GM13976 (cell line): ENCODE measurements around the gene STXBP2.

Source experiments
- DNase-seq: peaks from one replicate; pipeline ENCODE4 v3.0.0; 2012; ENCODE audit warnings: low spot score
- CTCF ChIP-seq: IDR thresholded peaks from 2 replicates; pipeline ENCODE4 v1.5.1; 2012; ENCODE audit warnings: borderline replicate concordance, mild to moderate bottlenecking; ENCODE audit not compliant: insufficient read depth; ENCODE audit errors: extremely low read depth, missing control alignments, control extremely low read depth
- in situ Hi-C: fragments of 300-500 bp; cut with MboI; formaldehyde crosslinking; loops from one replicate; pipeline ENCODE4 v1.12.0; 2022; ENCODE audit warnings: low sequenced_read_pairs, mixed read lengths, inconsistent platforms; ENCODE audit not compliant: unreplicated experiment

STXBP2 gene

GRCh38 chr19:7619671-7620441 lies 17.1 kb upstream of the STXBP2 start:
- TF ChIP-seq CTCF, result no peak
- DNase-seq, result no peak
- in situ Hi-C loops, result no loop called here

- in situ Hi-C loops, result no loop called here
- no peak for DNase-seq
- no peak for TF ChIP-seq CTCF
Observed at GRCh38 chr19:7620442-7621412, 16.2 kb upstream of the STXBP2 start.

GRCh38 chr19:7622933-7623685 lies 13.8 kb upstream of the STXBP2 start:
- no peak for DNase-seq
- in situ Hi-C loops, result no loop called here
- TF ChIP-seq CTCF, result no peak

- in situ Hi-C loops, result no loop called here
Observed at GRCh38 chr19:7623725-7624603, 12.9 kb upstream of the STXBP2 start.

GRCh38 chr19:7624810-7625209 lies 12.1 kb upstream of the STXBP2 start:
- DNase-seq, result no peak
- in situ Hi-C loops, result no loop called here
- TF ChIP-seq CTCF, result no peak

More at GRCh38 chr19:7623725-7624603, 12.9 kb upstream of the STXBP2 start:
- DNase-seq, result no peak
- TF ChIP-seq CTCF, result no peak
